ENCODE results near the gene BMAL1. TPM values are rescaled to one million over a fixed set of nuclear protein-coding genes. Genes with fewer than 3 reads are reported as not detected.

The BMAL1 gene
- total RNA-seq, 1 donor from 2014 or later = 26.5 TPM

DNA sequence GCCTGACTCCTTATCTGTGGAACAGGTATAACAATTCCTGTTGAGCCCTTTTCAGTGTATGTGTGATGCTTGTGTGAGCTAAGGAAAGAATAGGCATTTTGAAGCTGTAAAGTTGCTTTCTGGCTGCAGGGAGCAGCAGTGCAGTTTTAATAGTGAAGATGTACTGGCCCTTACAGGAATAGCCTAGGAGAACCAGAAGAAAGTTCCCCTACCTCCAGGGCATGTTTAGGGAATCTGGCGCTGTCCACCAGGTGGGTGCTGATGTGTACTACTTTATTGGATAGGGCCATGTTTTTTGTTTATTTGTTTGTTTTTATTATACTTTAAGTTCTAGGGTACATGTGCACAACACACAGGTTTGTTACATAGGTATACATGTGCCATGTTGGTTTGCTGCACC is 11.5 kb downstream of the BMAL1 start:
- no peaks in the 10 kb centered on the region for H3K27me3 ChIP-seq
- no peaks in the 10 kb centered on the region for H3K79me2 ChIP-seq (ENCODE audit: low read depth)
- no peak overlapping the region for H3K4me2 ChIP-seq
- no peaks in the 10 kb centered on the region for H3F3A ChIP-seq (ENCODE audit: low read depth)
- H3K27ac ChIP-seq = no peak overlapping the region
- no peaks in the 10 kb centered on the region for H3K36me3 ChIP-seq
- H2AFZ ChIP-seq (replicated peaks) = no peak overlapping the region
- peaks cover 17% of the 10 kb centered on the region for H3K4me1 Mint-ChIP-seq
- H3K4me1 ChIP-seq = no peaks in the 10 kb centered on the region
- no peak overlapping the region for H3K9ac ChIP-seq
- H3K36me3 Mint-ChIP-seq = no peaks in the 10 kb centered on the region
- no peaks in the 10 kb centered on the region for H3K9me3 Mint-ChIP-seq
- no peaks in the 10 kb centered on the region for H4K20me1 ChIP-seq (ENCODE audit: low read depth)
- H3K4me3 ChIP-seq = no peak overlapping the region
- no peak overlapping the region for H3K4me3 Mint-ChIP-seq
- no peaks in the 10 kb centered on the region for H3K9me3 ChIP-seq (ENCODE audit: low read depth)
- DNase-seq (ENCODE audit: low spot score) = peak; percentile 63
- peaks cover 2% of the 10 kb centered on the region for H3K27me3 Mint-ChIP-seq (ENCODE audit: insufficient read depth, low read depth)
- TF ChIP-seq, protein P1, sequence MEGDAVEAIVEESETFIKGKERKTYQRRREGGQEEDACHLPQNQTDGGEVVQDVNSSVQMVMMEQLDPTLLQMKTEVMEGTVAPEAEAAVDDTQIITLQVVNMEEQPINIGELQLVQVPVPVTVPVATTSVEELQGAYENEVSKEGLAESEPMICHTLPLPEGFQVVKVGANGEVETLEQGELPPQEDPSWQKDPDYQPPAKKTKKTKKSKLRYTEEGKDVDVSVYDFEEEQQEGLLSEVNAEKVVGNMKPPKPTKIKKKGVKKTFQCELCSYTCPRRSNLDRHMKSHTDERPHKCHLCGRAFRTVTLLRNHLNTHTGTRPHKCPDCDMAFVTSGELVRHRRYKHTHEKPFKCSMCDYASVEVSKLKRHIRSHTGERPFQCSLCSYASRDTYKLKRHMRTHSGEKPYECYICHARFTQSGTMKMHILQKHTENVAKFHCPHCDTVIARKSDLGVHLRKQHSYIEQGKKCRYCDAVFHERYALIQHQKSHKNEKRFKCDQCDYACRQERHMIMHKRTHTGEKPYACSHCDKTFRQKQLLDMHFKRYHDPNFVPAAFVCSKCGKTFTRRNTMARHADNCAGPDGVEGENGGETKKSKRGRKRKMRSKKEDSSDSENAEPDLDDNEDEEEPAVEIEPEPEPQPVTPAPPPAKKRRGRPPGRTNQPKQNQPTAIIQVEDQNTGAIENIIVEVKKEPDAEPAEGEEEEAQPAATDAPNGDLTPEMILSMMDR (IDR thresholded peaks at IDR 0.05) = no peak
- no peak for TF ChIP-seq EZH2 (IDR thresholded peaks at IDR 0.05)
- H3K27ac Mint-ChIP-seq = no peak overlapping the region

DNA sequence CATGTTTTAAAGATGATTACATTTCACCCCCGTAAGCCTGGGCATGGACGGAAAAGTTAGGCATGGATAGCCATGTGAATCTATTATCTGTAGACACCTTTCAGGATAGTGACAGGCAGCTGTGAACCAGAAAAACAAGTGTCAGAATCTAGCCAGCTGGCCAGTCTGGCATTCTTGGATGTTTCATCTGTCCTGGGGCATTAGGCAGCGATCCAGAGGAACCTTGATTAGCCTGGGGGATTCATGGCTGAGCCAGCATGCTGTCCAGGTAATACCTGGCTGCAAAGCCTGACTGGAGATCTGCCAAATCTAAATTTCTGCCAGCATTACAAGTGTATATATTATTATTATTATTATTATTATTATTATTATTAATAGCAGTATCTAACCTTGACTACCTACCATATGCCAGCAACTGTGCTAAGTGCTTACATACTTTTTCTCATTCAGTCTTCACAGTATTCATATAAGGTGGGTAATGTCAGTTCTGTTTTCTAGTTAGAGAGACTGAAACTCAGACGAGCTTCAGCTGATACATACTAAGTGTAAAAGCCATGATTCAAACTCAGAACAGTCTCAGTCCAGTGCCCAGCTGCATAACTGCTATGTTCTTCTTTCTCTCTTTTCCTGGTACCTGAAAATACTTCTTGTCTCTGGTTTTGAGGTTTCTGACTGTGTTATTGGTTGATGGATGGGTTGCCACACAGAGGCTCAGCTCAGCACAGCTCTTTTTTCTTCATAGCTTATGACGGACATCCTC is 12.8 kb downstream of the BMAL1 start:
- H3K36me3 ChIP-seq = no peaks in the 10 kb centered on the region
- Mint-ChIP-seq H3K27me3 (ENCODE audit: insufficient read depth, low read depth) (no peaks in the 10 kb centered on the region), H3K9me3 (no peaks in the 10 kb centered on the region), H3K27ac (no peak overlapping the region), H3K4me3 (no peak overlapping the region), H3K4me1 (peaks cover 15% of the 10 kb centered on the region), H3K36me3 (no peaks in the 10 kb centered on the region)
- DNase-seq (ENCODE audit: low spot score) = no peak
- TF ChIP-seq, protein P1 (IDR thresholded peaks at IDR 0.05) = no peak
- TF ChIP-seq EZH2phosphoT487 (IDR thresholded peaks at IDR 0.05) (no peak), EZH2 (IDR thresholded peaks at IDR 0.05) (no peak)
- H4K20me1 ChIP-seq (ENCODE audit: low read depth) = no peaks in the 10 kb centered on the region
- no peaks in the 10 kb centered on the region for H3K27me3 ChIP-seq
- no peak overlapping the region for H3K9ac ChIP-seq
- no peaks in the 10 kb centered on the region for H3K9me3 ChIP-seq (ENCODE audit: low read depth)
- no peak overlapping the region for H3K4me2 ChIP-seq
- no peaks in the 10 kb centered on the region for H3F3A ChIP-seq (ENCODE audit: low read depth)
- no peaks in the 10 kb centered on the region for H3K4me1 ChIP-seq
- no peak overlapping the region for H2AFZ ChIP-seq (replicated peaks)
- H3K4me3 ChIP-seq = no peak overlapping the region
- H3K27ac ChIP-seq = no peak overlapping the region
- no peaks in the 10 kb centered on the region for H3K79me2 ChIP-seq (ENCODE audit: low read depth)

DNA sequence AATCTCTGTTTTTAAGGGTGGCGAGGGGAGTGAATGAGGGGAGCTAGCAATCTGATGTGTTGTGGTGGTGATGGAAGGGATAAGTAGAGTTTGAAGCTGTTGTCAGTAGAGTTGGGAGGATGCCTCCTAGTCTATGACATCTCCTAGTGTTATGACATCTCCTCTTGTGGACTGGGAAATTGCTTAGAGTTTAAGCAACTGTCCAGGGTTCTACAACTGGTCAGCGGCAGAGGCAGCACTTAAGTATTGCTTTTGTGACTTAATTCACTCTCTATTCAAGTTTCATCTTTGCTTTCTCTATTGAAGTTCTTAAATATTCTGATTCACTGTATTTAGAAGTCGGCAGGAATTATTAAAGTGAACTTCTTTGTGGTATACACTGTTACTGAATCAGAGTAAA is 13.8 kb downstream of the BMAL1 start:
- TF ChIP-seq, protein P1 (IDR thresholded peaks at IDR 0.05) = no peak
- no peaks in the 10 kb centered on the region for H3K36me3 ChIP-seq
- H3K4me3 ChIP-seq = no peak overlapping the region
- peaks cover 15% of the 10 kb centered on the region for H3K4me1 Mint-ChIP-seq
- H3F3A ChIP-seq (ENCODE audit: low read depth) = no peaks in the 10 kb centered on the region
- no peak overlapping the region for H3K9ac ChIP-seq
- no peak overlapping the region for H3K27ac ChIP-seq
- no peak overlapping the region for H3K4me2 ChIP-seq
- H3K27me3 Mint-ChIP-seq (ENCODE audit: insufficient read depth, low read depth) = no peaks in the 10 kb centered on the region
- no peaks in the 10 kb centered on the region for H3K9me3 ChIP-seq (ENCODE audit: low read depth)
- DNase-seq (ENCODE audit: low spot score) = no peak
- no peaks in the 10 kb centered on the region for H3K9me3 Mint-ChIP-seq
- H3K36me3 Mint-ChIP-seq = no peaks in the 10 kb centered on the region
- H4K20me1 ChIP-seq (ENCODE audit: low read depth) = no peaks in the 10 kb centered on the region
- no peaks in the 10 kb centered on the region for H3K4me1 ChIP-seq
- H3K27ac Mint-ChIP-seq = no peak overlapping the region
- H3K4me3 Mint-ChIP-seq = no peak overlapping the region
- H3K79me2 ChIP-seq (ENCODE audit: low read depth) = no peaks in the 10 kb centered on the region
- no peak overlapping the region for H2AFZ ChIP-seq (replicated peaks)
- no peaks in the 10 kb centered on the region for H3K27me3 ChIP-seq

Data from neural progenitor cell (in vitro differentiated cells).